ENCODE measurements around the gene DUOXA2. TPM values are rescaled to one million over a fixed set of nuclear protein-coding genes. Genes with fewer than 3 reads are reported as not detected.

The DUOXA2 gene
- total RNA-seq, 2 experiments from 2014 or later: not detected

DNA sequence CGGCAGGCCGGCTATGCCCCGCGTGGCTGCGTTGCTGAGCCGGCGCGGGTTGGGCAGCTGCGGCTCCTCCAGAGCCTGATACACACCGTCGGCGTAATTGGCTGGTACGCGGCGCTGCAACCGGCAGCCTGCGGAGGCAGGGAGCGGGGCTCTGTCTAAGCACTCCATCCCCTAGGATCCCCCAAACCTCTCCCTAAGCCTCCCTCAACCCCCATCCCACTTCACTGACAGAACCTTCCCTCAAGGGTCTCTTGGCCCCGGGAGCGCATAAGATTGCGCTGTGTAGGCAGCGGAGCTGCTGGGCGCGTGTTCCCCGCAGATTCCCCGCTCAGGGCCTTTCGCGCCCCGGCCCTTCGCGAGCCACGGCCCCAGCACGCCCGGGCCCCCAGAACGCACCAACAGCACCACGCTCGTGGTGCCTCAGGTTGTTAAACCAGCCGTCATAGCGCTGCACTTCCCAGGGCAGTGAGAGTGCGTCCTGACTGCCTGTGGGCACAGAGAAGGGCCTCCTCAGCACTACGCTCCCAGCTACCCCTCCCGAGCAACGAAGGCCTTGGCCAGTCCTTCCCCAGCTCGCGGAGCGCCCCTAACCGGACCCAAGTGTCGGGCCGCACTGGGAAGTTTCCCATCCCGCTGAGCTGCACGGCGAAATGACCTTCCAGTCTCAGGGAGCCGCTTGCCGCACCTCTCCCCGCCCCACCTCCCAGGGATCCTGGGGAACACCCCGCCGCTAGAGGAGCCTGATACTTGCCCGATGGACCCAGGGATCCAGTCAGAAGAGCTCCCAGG, 1.3 kb upstream of the DUOXA2 start:
- POLR2A ChIA-PET: no interaction called here
- Mint-ChIP-seq H3K9me3 (ENCODE audit: insufficient read depth) (no peaks in the 10 kb centered on the region), H3K4me3 (no peak overlapping the region), H3K27me3 (ENCODE audit: low read depth) (peaks cover 78% of the 10 kb centered on the region), H3K36me3 (ENCODE audit: low read depth) (no peaks in the 10 kb centered on the region), H3K4me1 (ENCODE audit: low read depth) (peaks cover 29% of the 10 kb centered on the region), H3K27ac (no peak overlapping the region)
- CTCF ChIA-PET: interaction anchor here (1.3 kb wide), 1 partner anchor 12 kb away, joined by 3 read pairs; no protein-coding TSS in a partner anchor
- DNase-seq: no peak
- ATAC-seq: no peak

DNA sequence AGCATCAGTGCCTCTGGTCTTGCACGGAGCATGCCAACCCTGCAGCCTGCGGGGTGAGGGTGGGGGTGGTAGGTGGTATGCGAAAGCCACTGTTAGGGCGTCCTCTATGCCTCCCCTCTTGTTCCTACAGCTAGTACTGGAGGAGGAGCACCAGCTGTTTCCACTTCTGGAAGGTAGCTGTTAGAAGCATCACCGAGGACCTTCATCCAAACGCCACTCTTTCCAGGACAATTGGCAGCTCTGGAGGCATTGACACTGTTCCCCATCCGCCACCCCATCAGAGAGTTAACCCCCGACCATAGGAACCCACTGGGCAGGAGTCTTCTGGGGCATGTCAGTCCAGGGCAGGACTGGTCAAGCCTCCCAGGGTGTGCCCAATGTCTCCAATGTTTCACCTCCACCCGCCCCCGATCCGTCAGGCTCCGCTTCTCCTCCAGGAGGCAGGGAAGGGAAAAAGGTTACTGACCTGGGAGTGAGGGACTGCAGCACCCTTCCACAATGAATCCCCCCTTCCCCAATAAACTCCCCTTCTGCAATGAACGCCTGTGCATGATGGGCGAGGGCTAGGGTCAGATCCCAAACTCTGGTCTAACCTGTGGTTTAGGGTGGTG, 641 bp upstream of the DUOXA2 start:
- Mint-ChIP-seq H3K4me3 (no peak overlapping the region), H3K36me3 (ENCODE audit: low read depth) (no peaks in the 10 kb centered on the region), H3K27me3 (ENCODE audit: low read depth) (peaks cover 84% of the 10 kb centered on the region), H3K4me1 (ENCODE audit: low read depth) (peaks cover 32% of the 10 kb centered on the region), H3K9me3 (ENCODE audit: insufficient read depth) (no peaks in the 10 kb centered on the region), H3K27ac (no peak overlapping the region)
- no peak for DNase-seq
- no peak for ATAC-seq
- POLR2A ChIA-PET: no interaction called here
- CTCF ChIA-PET: no interaction called here

DNA sequence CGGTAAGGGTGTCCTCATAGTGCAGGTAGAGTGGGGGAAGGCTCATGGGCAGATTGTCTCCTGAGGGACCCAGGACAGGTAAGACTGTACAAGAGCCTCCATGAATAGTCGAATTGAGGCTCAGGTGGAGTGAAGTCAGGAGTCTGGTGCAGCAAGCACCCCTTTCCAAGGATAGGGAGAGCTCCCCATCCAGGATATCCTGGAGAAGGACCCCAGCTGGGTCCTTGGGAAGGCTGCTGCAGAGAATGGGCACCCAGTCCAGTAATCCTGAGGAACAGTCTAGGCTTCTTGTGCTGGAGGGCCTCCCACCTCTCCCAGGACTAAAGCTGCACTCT, 592 bp downstream of the DUOXA2 start:
- no peak overlapping the region for H3K4me3 Mint-ChIP-seq
- H3K27ac Mint-ChIP-seq: no peak overlapping the region
- CTCF ChIA-PET: interaction anchor here (1.4 kb wide), 1 partner anchor 12 kb away, joined by 3 read pairs; no protein-coding TSS in a partner anchor
- ATAC-seq: no peak
- peaks cover 32% of the 10 kb centered on the region for H3K4me1 Mint-ChIP-seq (ENCODE audit: low read depth)
- peaks cover 80% of the 10 kb centered on the region for H3K27me3 Mint-ChIP-seq (ENCODE audit: low read depth)
- no peaks in the 10 kb centered on the region for H3K36me3 Mint-ChIP-seq (ENCODE audit: low read depth)
- POLR2A ChIA-PET: no interaction called here
- no peak for DNase-seq
- no peaks in the 10 kb centered on the region for H3K9me3 Mint-ChIP-seq (ENCODE audit: insufficient read depth)

DNA sequence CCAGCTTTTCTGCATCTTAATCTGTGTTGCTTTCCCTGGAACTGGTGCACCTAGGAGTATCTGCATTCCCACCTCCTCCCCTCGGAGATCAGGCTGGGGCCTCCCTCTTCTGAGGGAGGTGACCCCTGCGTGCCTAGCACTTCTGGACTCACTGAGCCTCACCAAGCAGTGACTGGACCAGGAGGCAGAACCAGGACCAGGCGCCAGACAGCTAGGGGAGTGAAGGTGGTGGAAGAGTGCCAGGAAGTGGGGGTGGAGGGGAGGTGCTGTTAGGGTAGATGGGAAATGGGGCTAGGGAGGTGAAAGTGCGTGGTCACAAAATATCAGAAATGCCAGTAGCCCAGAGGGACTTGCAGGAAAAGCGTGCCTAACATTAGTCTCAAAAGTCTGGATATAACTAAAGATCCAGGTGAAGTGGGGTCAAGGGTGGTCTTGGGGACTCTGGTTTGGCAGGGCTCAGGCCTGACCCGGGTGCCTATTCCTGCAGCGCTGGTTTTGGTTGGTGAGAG, 1.2 kb downstream of the DUOXA2 start:
- ChIA-PET POLR2A (no interaction called here), CTCF (interaction anchor here (1.4 kb wide), 1 partner anchor 12 kb away, joined by 3 read pairs; no protein-coding TSS in a partner anchor)
- DNase-seq: no peak
- Mint-ChIP-seq H3K36me3 (ENCODE audit: low read depth) (no peaks in the 10 kb centered on the region), H3K4me3 (no peak overlapping the region), H3K4me1 (ENCODE audit: low read depth) (peaks cover 32% of the 10 kb centered on the region), H3K27me3 (ENCODE audit: low read depth) (peaks cover 74% of the 10 kb centered on the region), H3K27ac (no peak overlapping the region), H3K9me3 (ENCODE audit: insufficient read depth) (no peaks in the 10 kb centered on the region)
- ATAC-seq: no peak

DNA sequence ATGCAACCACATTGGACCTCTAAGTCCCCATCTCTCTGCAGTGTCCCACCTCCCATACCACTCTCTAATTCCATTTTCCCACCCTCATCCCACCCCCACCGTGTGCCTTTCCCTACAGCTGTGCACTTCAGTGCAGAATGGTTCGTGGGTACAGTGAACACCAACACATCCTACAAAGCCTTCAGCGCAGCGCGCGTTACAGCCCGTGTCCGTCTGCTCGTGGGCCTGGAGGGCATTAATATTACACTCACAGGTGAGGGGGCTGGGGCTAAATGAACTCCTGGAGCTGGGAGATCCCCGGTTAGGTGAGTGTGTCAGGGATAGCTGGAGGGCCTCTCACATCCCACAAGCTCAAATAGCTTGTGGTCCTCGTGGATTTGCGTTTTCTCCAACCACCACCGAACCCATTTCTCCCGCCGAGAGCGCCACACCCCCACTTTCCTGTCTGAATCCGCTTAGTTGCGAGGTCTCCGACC, 1.9 kb downstream of the DUOXA2 start:
- ChIA-PET CTCF (no interaction called here), POLR2A (no interaction called here)
- Mint-ChIP-seq H3K27ac (no peak overlapping the region), H3K4me1 (ENCODE audit: low read depth) (peaks cover 32% of the 10 kb centered on the region), H3K4me3 (no peak overlapping the region), H3K36me3 (ENCODE audit: low read depth) (no peaks in the 10 kb centered on the region), H3K27me3 (ENCODE audit: low read depth) (peaks cover 72% of the 10 kb centered on the region), H3K9me3 (ENCODE audit: insufficient read depth) (no peaks in the 10 kb centered on the region)
- ATAC-seq: no peak
- DNase-seq: no peak

DNA sequence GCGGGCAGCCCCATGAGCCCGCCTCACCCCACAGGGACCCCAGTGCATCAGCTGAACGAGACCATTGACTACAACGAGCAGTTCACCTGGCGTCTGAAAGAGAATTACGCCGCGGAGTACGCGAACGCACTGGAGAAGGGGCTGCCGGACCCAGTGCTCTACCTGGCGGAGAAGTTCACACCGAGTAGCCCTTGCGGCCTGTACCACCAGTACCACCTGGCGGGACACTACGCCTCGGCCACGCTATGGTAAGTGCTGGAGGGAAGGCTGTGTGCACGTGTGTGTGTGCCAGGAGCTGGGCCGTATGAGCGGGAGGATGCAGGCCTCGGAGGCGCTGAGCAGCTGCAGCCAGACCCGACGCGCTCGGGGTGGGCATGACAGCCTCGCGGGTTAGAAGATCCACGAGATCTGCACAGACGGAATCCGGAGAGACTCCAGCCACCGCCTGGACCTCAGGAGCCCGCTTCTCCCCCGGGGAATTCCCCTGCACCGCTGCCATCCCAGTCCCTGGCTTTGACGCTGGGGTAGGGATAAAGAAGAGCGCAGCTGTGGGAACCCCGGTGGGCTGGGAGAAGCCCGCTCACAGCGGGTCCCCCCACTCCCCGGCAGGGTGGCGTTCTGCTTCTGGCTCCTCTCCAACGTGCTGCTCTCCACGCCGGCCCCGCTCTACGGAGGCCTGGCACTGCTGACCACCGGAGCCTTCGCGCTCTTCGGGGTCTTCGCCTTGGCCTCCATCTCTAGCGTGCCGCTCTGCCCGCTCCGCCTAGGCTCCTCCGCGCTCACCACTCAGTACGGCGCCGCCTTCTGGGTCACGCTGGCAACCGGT, 2.6 kb downstream of the DUOXA2 start:
- Mint-ChIP-seq H3K27me3 (ENCODE audit: low read depth) (peaks cover 75% of the 10 kb centered on the region), H3K36me3 (ENCODE audit: low read depth) (no peaks in the 10 kb centered on the region), H3K4me1 (ENCODE audit: low read depth) (peaks cover 32% of the 10 kb centered on the region), H3K4me3 (no peak overlapping the region), H3K9me3 (ENCODE audit: insufficient read depth) (no peaks in the 10 kb centered on the region), H3K27ac (no peak overlapping the region)
- CTCF ChIA-PET: no interaction called here
- ATAC-seq: no peak
- POLR2A ChIA-PET: no interaction called here
- no peak for DNase-seq

DNA sequence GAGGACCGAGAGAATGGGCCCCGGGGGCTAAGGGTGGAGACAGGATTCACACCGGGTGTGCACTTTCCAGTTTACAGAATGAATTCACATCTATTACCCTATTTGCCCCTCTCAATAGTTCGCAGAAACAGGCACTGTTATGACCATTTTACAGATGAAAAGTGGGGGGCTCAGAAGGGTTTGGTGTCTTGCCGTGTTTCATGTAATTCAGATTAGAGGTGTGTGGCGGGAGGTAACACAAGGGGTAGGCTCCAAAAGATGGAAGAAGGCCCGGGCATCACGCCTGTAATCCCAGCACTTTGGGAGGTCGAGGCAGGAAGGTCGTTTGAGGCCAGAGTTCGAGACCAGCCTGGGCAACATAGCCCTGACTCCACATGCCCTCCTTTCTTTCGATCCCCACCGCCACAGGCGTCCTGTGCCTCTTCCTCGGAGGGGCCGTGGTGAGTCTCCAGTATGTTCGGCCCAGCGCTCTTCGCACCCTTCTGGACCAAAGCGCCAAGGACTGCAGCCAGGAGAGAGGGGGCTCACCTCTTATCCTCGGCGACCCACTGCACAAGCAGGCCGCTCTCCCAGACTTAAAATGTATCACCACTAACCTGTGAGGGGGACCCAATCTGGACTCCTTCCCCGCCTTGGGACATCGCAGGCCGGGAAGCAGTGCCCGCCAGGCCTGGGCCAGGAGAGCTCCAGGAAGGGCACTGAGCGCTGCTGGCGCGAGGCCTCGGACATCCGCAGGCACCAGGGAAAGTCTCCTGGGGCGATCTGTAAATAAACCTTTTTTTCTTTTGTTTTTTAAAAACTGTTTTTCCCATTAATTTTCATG, 3.4 kb downstream of the DUOXA2 start:
- ChIA-PET POLR2A (no interaction called here), CTCF (interaction anchor here (0.6 to 1.8 kb wide), 46 partner anchors 8 to 993 kb away, joined by 3 to 28 read pairs (median 4); partner anchors contain the start of genes DUOX1 and DUOXA1)
- H3K4me3 Mint-ChIP-seq: peak overlapping the region; percentile 60
- no peak overlapping the region for H3K27ac Mint-ChIP-seq
- H3K4me1 Mint-ChIP-seq (ENCODE audit: low read depth): peaks cover 24% of the 10 kb centered on the region
- DNase-seq (no peak), ATAC-seq (peak; percentile 32)
- no peaks in the 10 kb centered on the region for H3K36me3 Mint-ChIP-seq (ENCODE audit: low read depth)
- H3K9me3 Mint-ChIP-seq (ENCODE audit: insufficient read depth): no peaks in the 10 kb centered on the region
- H3K27me3 Mint-ChIP-seq (ENCODE audit: low read depth): peaks cover 69% of the 10 kb centered on the region

DNA sequence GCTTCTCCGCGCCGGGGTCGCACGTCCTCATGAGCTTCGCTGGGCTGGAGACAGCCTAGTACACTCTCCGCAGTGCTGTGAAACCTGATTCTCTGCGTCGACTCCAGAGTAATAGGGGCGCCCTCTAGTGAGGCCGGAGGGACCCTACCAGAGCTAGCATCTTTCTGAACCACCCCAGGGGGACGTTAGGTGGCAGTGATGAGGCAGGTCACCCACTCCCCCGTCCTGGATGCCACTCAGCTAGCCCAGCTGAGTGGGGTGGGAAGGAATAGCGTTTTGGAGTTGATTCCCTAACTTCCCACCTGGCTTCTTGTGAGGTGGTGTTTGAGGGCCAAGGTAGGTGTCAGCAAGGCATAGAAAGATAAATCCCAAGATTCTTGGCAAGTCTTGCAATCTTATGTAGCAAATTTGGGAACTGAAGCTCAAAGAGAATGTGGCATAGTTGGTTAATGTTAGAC, 4.0 kb downstream of the DUOXA2 start:
- Mint-ChIP-seq H3K27ac (no peak overlapping the region), H3K9me3 (ENCODE audit: insufficient read depth) (no peaks in the 10 kb centered on the region), H3K4me3 (peak overlapping the region; percentile 60), H3K36me3 (ENCODE audit: low read depth) (no peaks in the 10 kb centered on the region), H3K4me1 (ENCODE audit: low read depth) (peaks cover 22% of the 10 kb centered on the region), H3K27me3 (ENCODE audit: low read depth) (peaks cover 65% of the 10 kb centered on the region)
- CTCF ChIA-PET: interaction anchor here (0.6 to 1.8 kb wide), 57 partner anchors 8 to 993 kb away, joined by 3 to 28 read pairs (median 4); partner anchors contain the start of genes DUOX1, DUOXA1 and SORD
- POLR2A ChIA-PET: no interaction called here
- DNase-seq: peak; percentile 89
- ATAC-seq: peak; percentile 98

DNA sequence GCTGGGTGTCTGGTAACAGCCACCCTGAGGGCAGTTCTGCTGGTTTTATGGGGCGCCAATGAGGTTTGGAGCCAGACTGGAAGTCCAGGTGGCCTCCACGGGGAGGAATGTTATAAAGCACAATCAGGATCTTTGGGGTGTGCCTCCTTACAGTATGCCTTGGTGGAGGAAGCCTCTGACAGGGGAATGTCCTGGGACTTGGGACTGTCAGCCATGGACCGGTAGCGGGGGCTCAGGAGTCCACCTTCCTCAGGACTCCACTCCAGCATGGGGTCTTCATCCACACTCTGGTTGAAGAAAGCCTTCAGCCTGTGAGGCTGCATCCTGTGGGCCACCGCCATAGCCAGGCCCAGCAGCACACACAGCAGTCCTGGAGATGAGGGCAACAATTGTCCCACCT, 4.9 kb downstream of the DUOXA2 start:
- Mint-ChIP-seq H3K27ac (no peak overlapping the region), H3K36me3 (ENCODE audit: low read depth) (no peaks in the 10 kb centered on the region), H3K4me3 (no peak overlapping the region), H3K9me3 (ENCODE audit: insufficient read depth) (no peaks in the 10 kb centered on the region), H3K4me1 (ENCODE audit: low read depth) (peaks cover 18% of the 10 kb centered on the region), H3K27me3 (ENCODE audit: low read depth) (peaks cover 58% of the 10 kb centered on the region)
- ATAC-seq (no peak), DNase-seq (no peak)
- POLR2A ChIA-PET: no interaction called here
- CTCF ChIA-PET: interaction anchor here (0.7 to 1.8 kb wide), 26 partner anchors 8 to 573 kb away, joined by 3 to 28 read pairs (median 5); partner anchors contain the start of genes DUOX1, DUOXA1 and SORD

DNA sequence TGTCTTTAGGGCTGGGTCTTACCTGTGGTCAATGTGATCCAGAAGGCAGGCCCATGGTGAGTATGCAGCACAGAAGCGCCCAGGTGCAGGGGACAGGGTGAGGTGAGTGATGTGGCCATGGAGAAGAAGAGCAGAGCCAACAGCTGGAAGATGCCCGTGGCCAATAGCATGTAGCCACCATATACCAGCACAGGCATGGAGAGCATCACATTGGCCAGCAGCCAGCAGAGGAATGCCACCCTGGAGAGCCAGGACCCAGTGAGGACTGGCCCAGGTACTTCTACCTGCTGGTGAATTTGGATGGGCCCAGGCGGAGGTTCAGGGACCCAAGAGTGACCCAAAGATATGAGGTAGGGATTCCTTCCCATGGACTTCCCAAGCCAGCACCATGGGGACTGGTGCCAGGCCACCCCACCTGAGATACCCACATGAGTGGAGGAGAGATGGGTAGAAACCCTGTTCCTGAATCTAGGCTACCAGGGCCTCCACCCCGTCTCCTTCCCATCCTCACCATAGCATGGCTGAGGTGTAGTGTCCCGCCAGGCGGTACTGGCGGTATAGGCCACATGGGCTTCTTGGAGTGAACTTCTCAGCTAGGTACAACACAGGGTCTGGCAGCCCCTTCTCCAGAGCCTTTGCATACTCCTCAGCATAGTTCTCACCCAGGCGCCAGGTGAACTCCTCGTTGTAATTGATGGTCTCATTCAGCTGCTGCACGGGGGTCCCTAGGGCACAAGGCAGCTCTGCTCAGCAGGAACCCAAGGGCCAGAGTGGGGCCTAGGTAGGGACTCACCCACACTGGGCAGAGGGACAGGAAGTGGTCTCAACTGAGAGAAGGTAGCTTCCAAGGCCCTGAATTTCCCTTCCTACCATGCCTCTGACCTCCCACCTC, 6.2 kb downstream of the DUOXA2 start:
- ATAC-seq (no peak), DNase-seq (no peak)
- ChIA-PET POLR2A (no interaction called here), CTCF (interaction anchor here (1.2 kb wide), 1 partner anchor 10 kb away, joined by 3 read pairs; no protein-coding TSS in a partner anchor)
- Mint-ChIP-seq H3K36me3 (ENCODE audit: low read depth) (no peaks in the 10 kb centered on the region), H3K4me3 (no peak overlapping the region), H3K27ac (no peak overlapping the region), H3K27me3 (ENCODE audit: low read depth) (peaks cover 51% of the 10 kb centered on the region), H3K9me3 (ENCODE audit: insufficient read depth) (no peaks in the 10 kb centered on the region), H3K4me1 (ENCODE audit: low read depth) (peaks cover 13% of the 10 kb centered on the region)
